GM12872 (cell line): ENCODE data around the gene ADGRB2.

Experiments used
- CTCF ChIP-seq: IDR thresholded peaks from 3 replicates; pipeline ENCODE4 v1.5.1; 2011; ENCODE audit warnings: low read depth, mild to moderate bottlenecking, low read length, moderate library complexity; ENCODE audit not compliant: insufficient read depth

ADGRB2 gene

GRCh38 chr1:31723828-31724359, 40.2 kb downstream of the ADGRB2 start:
- no peak for TF ChIP-seq CTCF

- TF ChIP-seq CTCF = no peak
Observed at GRCh38 chr1:31718327-31718897, 45.7 kb downstream of the ADGRB2 start.

- no peak for TF ChIP-seq CTCF
Observed at GRCh38 chr1:31717341-31717740, 46.8 kb downstream of the ADGRB2 start.

- no peak for TF ChIP-seq CTCF
Observed at GRCh38 chr1:31715873-31716220, 48.3 kb downstream of the ADGRB2 start.

GRCh38 chr1:31715087-31715872, 48.9 kb downstream of the ADGRB2 start:
- peak; percentile 82 for TF ChIP-seq CTCF

GRCh38 chr1:31714442-31715086, 49.6 kb downstream of the ADGRB2 start:
- peak; percentile 54 for TF ChIP-seq CTCF

GRCh38 chr1:31712630-31713029, 51.5 kb downstream of the ADGRB2 start:
- TF ChIP-seq CTCF = no peak
